WTC11 (cell line): Measurements from ENCODE around the gene BOLA2B. TPM values are rescaled to one million over a fixed set of nuclear protein-coding genes. Genes with fewer than 3 reads are reported as not detected.

Source experiments
- ATAC-seq: fragments of 200-7000 bp; cut with Tn5 transposase; 2 replicates; pipeline ENCODE4 v1.10.0; 2021; ENCODE audit warnings: mild to moderate bottlenecking, moderate library complexity
- CTCF ChIA-PET: fragments of 300-600 bp; sonication (Branson Sonifier 250); formaldehyde crosslinking; loops from one replicate; lab custom pipeline; 2021; ENCODE audit warnings: antibody characterized with exemption; lab: Charles Lee
- POLR2A ChIA-PET: fragments of 350-600 bp; sonication (Branson Sonifier 250); formaldehyde crosslinking; loops from one replicate; lab custom pipeline; 2021; ENCODE audit warnings: antibody characterized with exemption; lab: Charles Lee
- DNase-seq: peaks from one replicate; pipeline ENCODE4 v3.0.0; 2021; ENCODE audit warnings: low spot score
- H3K27ac Mint-ChIP-seq: 2 replicates; pipeline ENCODE4 v1.8.0; 2021; ENCODE audit warnings: mixed read lengths
- H3K27me3 Mint-ChIP-seq: 2 replicates; pipeline ENCODE4 v1.8.0; 2021; ENCODE audit warnings: low read depth, mild to moderate bottlenecking, moderate library complexity, mixed read lengths
- H3K36me3 Mint-ChIP-seq: 2 replicates; pipeline ENCODE4 v1.8.0; 2021; ENCODE audit warnings: mixed read lengths
- H3K4me1 Mint-ChIP-seq: 2 replicates; pipeline ENCODE4 v1.8.0; 2022; ENCODE audit warnings: mixed read lengths
- H3K4me3 Mint-ChIP-seq: 2 replicates; pipeline ENCODE4 v1.8.0; 2021; ENCODE audit warnings: mild to moderate bottlenecking, moderate library complexity, mixed read lengths
- H3K9me3 Mint-ChIP-seq: 2 replicates; pipeline ENCODE4 v1.8.0; 2021; ENCODE audit warnings: mixed read lengths
- ZNF671 ChIP-seq: fragments of 250-450 bp; sonication (Bioruptor Pico); IDR thresholded peaks from 2 replicates; pipeline ENCODE4 v1.8.0; 2021; ENCODE audit warnings: mild to moderate bottlenecking
- total RNA-seq: library from RNA; stranded (reverse); gene quantifications from 3 replicates; pipeline ENCODE4 v1.2.3, GENCODE V29; 2021
- TF ChIP-seq, protein P1 (sequence below): fragments of 250-450 bp; sonication (Bioruptor Pico); IDR thresholded peaks from 2 replicates; pipeline ENCODE4 v2.1.2; 2022; ENCODE audit warnings: mild to moderate bottlenecking, moderate library complexity

Gene BOLA2B
- total RNA-seq, 1 experiment from 2014 or later = 206 TPM

DNA sequence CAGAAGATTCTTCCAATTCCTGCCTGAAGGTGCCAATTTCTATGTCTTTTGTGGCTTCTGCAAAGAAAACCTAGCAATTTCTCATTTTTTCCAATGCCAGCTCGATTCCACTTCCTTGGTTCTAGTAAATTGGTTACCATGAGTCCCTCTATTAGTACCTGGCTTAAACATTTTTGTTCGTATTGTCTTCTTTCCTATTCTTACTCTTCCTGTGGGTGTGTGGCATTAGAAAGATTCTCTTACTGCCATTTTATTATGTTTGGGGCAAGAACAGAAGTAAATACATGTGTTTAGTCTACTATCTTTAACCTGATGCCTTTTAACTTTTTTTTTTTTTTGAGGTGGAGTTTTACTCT lies 50.1 kb downstream of the BOLA2B start:
- Mint-ChIP-seq H3K36me3 (no peaks in the 10 kb centered on the region), H3K4me3 (no peak overlapping the region), H3K27ac (no peak overlapping the region), H3K4me1 (no peaks in the 10 kb centered on the region), H3K9me3 (peaks cover 4% of the 10 kb centered on the region; the same call in 1 of the 2 replicates), H3K27me3 (peaks cover 8% of the 10 kb centered on the region)
- TF ChIP-seq, protein P1, sequence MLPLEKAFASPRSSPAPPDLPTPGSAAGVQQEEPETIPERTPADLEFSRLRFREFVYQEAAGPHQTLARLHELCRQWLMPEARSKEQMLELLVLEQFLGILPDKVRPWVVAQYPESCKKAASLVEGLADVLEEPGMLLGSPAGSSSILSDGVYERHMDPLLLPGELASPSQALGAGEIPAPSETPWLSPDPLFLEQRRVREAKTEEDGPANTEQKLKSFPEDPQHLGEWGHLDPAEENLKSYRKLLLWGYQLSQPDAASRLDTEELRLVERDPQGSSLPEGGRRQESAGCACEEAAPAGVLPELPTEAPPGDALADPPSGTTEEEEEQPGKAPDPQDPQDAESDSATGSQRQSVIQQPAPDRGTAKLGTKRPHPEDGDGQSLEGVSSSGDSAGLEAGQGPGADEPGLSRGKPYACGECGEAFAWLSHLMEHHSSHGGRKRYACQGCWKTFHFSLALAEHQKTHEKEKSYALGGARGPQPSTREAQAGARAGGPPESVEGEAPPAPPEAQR (CRISPR knock-in tag) = no peak
- no peak for TF ChIP-seq ZNF671 (CRISPR knock-in tag)
- ChIA-PET POLR2A (no interaction called here), CTCF (interaction anchor here (0.6 to 2.0 kb wide), 14 partner anchors 8 to 551 kb away, joined by 3 to 15 read pairs (median 4); partner anchors contain the start of genes CORO1A and TBX6)
- no peak for ATAC-seq
- no peak for DNase-seq

Other genes with a start within 250 kb of the BOLA2B start
- gene TMEM219, start 231.6 kb downstream of the BOLA2B start, total RNA-seq = 69.6 to 87.6 TPM (median 78.0 TPM) in 3 replicates
- gene TAOK2, start 219.8 kb downstream of the BOLA2B start, total RNA-seq = 38.3 to 42.4 TPM (median 39.2 TPM) in 3 replicates
- 18.9 to 21.2 TPM (median 21.1 TPM) in 3 replicates for gene HIRIP3, start 198.0 kb downstream of the BOLA2B start, total RNA-seq
- 87.6 to 101 TPM (median 92.4 TPM) in 3 replicates for gene INO80E, start 197.4 kb downstream of the BOLA2B start, total RNA-seq
- gene DOC2A, start 182.6 kb downstream of the BOLA2B start, total RNA-seq = 10.8 to 16.6 TPM (median 16.4 TPM) in 3 replicates
- not detected in 3 replicates for gene C16orf92, start 170.5 kb downstream of the BOLA2B start, total RNA-seq
- 28.1 to 30.3 TPM (median 30.2 TPM) in 3 replicates for gene TLCD3B, start 162.4 kb downstream of the BOLA2B start, total RNA-seq
- 1,537 to 1,958 TPM (median 1,913 TPM) in 3 replicates for gene ALDOA, start 127.9 kb downstream of the BOLA2B start, total RNA-seq
- gene PPP4C, start 117.7 kb downstream of the BOLA2B start, total RNA-seq = 159 to 164 TPM (median 161 TPM) in 3 replicates
- 5.1 to 7.6 TPM (median 6.6 TPM) in 3 replicates for gene TBX6, start 101.7 kb downstream of the BOLA2B start, total RNA-seq
- 43.7 to 52.7 TPM (median 51.7 TPM) in 3 replicates for gene YPEL3, start 97.5 kb downstream of the BOLA2B start, total RNA-seq
- gene GDPD3, start 80.1 kb downstream of the BOLA2B start, total RNA-seq = 1.5 to 2.5 TPM (median 1.8 TPM) in 3 replicates
- 35.9 to 38.2 TPM (median 36.9 TPM) in 3 replicates for gene MAPK3, start 70.4 kb downstream of the BOLA2B start, total RNA-seq
- 6.2 to 10.0 TPM (median 6.5 TPM) in 3 replicates for gene CORO1A, start 10.1 kb downstream of the BOLA2B start, total RNA-seq
- 37.2 to 77.0 TPM (median 53.2 TPM) in 3 replicates for gene SLX1A, start 209 bp upstream of the BOLA2B start, total RNA-seq
- gene SULT1A3, start 5.6 kb upstream of the BOLA2B start, total RNA-seq = 7.1 to 11.3 TPM (median 8.3 TPM) in 3 replicates
- gene NPIPB13, start 54.8 kb upstream of the BOLA2B start, total RNA-seq = 5.4 to 9.6 TPM (median 8.4 TPM) in 3 replicates
- 51.0 to 56.6 TPM (median 51.1 TPM) in 3 replicates for gene CD2BP2, start 161.6 kb upstream of the BOLA2B start, total RNA-seq
- gene TBC1D10B, start 176.8 kb upstream of the BOLA2B start, total RNA-seq = 33.4 to 40.5 TPM (median 34.6 TPM) in 3 replicates
- 0.80 to 1.3 TPM (median 0.85 TPM) in 3 replicates for gene MYL11, start 181.1 kb upstream of the BOLA2B start, total RNA-seq
- 2.3 to 2.7 TPM (median 2.6 TPM) in 3 replicates for gene SEPTIN1, start 188.9 kb upstream of the BOLA2B start, total RNA-seq
- gene ZNF48, start 201.8 kb upstream of the BOLA2B start, total RNA-seq = 31.3 to 39.3 TPM (median 32.1 TPM) in 3 replicates
- 10.0 to 12.5 TPM (median 11.3 TPM) in 3 replicates for gene ZNF771, start 213.9 kb upstream of the BOLA2B start, total RNA-seq
- gene DCTPP1, start 236.4 kb upstream of the BOLA2B start, total RNA-seq = 69.0 to 72.2 TPM (median 70.5 TPM) in 3 replicates